GM21381 (cell line): Measurements from ENCODE around the gene PLXNA4.
"Not testable (repeated sequence)": the region's sequence is repeated elsewhere in the genome, so short reads cannot be mapped to it uniquely, and the experiment has no call there.

Experiments used
- ATAC-seq: cut with Tn5 transposase; IDR thresholded peaks from one replicate; pipeline ENCODE4 v1.9.1; 2021; ENCODE audit warnings: mild to moderate bottlenecking, moderate library complexity; ENCODE audit not compliant: unreplicated experiment

Gene PLXNA4, protein sequence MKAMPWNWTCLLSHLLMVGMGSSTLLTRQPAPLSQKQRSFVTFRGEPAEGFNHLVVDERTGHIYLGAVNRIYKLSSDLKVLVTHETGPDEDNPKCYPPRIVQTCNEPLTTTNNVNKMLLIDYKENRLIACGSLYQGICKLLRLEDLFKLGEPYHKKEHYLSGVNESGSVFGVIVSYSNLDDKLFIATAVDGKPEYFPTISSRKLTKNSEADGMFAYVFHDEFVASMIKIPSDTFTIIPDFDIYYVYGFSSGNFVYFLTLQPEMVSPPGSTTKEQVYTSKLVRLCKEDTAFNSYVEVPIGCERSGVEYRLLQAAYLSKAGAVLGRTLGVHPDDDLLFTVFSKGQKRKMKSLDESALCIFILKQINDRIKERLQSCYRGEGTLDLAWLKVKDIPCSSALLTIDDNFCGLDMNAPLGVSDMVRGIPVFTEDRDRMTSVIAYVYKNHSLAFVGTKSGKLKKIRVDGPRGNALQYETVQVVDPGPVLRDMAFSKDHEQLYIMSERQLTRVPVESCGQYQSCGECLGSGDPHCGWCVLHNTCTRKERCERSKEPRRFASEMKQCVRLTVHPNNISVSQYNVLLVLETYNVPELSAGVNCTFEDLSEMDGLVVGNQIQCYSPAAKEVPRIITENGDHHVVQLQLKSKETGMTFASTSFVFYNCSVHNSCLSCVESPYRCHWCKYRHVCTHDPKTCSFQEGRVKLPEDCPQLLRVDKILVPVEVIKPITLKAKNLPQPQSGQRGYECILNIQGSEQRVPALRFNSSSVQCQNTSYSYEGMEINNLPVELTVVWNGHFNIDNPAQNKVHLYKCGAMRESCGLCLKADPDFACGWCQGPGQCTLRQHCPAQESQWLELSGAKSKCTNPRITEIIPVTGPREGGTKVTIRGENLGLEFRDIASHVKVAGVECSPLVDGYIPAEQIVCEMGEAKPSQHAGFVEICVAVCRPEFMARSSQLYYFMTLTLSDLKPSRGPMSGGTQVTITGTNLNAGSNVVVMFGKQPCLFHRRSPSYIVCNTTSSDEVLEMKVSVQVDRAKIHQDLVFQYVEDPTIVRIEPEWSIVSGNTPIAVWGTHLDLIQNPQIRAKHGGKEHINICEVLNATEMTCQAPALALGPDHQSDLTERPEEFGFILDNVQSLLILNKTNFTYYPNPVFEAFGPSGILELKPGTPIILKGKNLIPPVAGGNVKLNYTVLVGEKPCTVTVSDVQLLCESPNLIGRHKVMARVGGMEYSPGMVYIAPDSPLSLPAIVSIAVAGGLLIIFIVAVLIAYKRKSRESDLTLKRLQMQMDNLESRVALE (N-terminal part only)

DNA sequence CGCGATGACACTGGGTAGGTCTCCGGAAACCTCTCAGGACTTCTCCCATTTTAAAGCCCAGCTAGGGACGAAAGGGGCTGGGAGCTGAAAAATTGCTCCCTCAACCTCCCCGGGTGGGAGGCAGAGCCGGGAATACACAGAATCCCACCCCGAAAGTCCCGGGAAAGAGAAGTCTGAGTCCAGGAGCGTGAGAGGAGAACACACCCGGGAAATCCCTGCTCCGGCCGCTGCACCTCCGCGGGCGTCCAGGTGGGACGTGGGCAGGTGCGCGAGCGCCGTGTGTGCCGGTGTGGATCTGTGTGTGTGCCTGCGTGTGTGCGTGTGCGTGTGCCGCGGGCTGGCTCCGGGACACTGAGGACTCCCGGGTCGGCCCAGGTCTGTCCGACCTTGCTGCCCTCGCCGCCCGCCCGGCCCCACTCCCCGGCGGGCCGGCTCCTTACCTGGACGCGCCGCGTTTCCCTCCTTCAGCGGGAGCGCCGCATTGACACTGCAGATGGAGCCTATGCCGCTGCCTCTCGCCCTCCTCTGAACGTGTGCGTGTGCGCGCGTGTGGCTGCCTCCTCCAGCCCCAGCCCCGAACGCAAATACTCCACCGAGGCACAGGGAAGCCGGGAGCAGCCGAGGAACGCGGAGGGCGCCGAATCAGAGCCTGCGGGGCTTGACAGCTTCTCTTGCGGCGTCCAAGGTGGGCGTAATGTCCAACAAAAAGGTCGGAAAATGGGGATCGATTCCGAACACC lies at the start of gene PLXNA4:
Gene PLXNA4, minus strand, starts transcription at position 489 of the 739 bp plus-strand sequence. CDS start 67,777 bp downstream, outside the sequence.
- no peak for ATAC-seq

- ATAC-seq, result no peak
Measured at GRCh38 chr7:132625651-132626050, 49.4 kb upstream of the PLXNA4 start.

- ATAC-seq, result no peak
Measured at GRCh38 chr7:132622081-132622480, 45.8 kb upstream of the PLXNA4 start.

GRCh38 chr7:132619967-132620366 lies 43.7 kb upstream of the PLXNA4 start:
- no peak for ATAC-seq

GRCh38 chr7:132618956-132619305 lies 42.7 kb upstream of the PLXNA4 start:
- ATAC-seq, result no peak

GRCh38 chr7:132618271-132618955 lies 42.1 kb upstream of the PLXNA4 start:
- no peak for ATAC-seq

DNA sequence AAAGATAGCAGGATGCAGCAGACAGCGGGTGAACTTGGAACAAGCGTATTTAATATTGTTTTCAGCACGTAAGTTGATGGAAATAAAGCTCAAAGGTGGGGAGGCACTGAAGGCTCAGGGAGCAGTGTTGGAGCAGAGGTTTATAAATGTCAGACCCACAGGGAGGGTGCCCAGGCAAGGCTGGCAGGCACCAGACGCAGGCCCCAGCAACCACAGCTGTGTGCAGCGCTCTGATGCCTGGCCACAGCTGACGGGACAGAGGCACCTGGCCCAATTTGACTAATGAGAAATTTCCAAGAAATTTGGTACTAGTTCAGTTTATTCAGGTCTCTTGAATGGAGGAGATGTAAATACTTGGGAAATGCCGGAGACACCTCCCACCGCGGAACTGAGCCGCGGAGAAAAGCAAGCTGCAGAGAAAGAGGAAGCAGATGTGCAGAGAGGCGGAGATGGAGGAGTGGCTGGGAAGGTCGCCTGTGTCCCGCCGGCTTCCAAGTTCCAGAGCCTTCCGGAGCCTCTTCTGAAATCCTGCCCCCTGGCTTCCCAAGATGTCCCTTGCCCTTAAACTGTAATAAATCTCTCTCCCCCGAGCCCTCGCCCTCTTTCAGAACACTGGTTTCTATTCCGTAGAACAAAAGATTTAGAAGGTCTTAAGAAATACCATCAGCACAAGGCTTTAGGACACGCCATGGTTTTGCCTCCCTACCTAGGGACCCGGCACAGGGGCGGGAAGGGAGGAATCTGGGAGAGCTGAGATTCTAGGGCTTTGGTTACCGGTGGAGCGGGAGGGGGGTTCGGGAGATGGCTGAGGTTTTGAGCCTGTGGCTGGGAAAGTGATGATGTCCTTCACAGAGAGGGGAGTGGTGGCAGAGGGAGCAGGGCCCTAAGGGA lies 38.4 kb upstream of the PLXNA4 start:
- ATAC-seq, result no peak

GRCh38 chr7:132613737-132614136 lies 37.5 kb upstream of the PLXNA4 start:
- no peak for ATAC-seq

GRCh38 chr7:132610995-132611394 lies 34.7 kb upstream of the PLXNA4 start:
- ATAC-seq, result no peak

DNA sequence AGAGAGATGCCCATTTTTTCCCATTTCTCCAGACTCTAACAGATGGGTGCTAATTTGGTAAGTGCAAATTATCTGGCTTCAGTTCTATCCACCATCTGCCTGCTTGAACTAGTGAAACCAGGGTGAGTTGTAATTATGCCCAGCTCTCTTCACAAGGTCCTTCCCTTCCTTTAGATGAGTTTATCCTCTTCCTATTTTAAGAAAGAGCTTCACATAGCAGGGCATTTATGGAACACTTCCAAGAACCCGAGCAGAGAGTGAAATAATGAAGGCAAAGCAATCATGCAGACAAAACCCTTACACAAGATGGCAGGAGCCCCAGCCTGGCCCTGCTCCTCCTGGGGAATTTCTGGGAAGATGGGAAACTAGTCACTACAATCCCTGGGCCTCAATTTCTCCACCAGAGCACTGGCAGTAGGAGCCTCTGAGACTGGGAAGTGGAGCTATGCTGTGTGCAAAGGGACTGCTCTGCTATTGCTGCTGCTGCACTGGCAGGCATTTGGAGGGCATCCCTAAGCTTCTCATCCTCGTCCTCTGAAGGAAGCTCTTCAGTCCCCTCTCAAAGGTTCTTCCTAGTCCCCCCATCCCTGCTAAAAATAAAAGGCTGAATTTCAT lies 33.7 kb upstream of the PLXNA4 start:
- ATAC-seq, result no peak

GRCh38 chr7:132609222-132609621 lies 33.0 kb upstream of the PLXNA4 start:
- no peak for ATAC-seq

GRCh38 chr7:132608523-132608922 lies 32.3 kb upstream of the PLXNA4 start:
- ATAC-seq, result no peak

GRCh38 chr7:132607656-132608055 lies 31.4 kb upstream of the PLXNA4 start:
- no peak for ATAC-seq

- ATAC-seq, result no peak
Measured at GRCh38 chr7:132604121-132604520, 27.9 kb upstream of the PLXNA4 start.

DNA sequence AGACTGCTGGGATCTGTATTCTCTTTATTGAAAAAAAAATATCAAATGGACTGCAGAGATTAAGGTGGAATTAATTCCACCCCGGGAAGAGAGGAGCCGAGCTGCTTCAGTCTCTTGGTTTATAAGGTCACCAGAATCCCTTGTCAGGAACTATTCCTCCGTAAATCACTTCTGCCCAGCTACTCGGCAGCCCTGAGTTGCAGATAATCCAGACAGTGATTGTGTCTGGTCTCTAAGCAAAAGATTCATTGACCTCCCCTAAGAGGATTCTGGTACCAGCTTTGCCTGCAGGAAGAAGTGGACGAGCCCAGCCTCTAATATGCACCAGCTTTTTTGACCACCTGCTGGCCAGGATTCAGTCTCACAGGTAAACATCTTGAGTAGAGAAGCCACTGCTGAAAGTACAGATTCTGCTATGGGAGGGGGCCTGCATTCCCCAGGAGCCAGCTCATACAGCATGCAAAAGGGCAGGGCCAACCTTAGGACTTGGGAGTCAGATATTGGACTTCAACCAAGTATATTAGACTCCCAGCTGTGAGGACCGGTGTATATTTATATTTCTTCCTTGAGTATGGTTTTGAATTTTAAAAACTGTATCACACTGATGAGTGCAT lies 27.1 kb upstream of the PLXNA4 start:
- no peak for ATAC-seq

DNA sequence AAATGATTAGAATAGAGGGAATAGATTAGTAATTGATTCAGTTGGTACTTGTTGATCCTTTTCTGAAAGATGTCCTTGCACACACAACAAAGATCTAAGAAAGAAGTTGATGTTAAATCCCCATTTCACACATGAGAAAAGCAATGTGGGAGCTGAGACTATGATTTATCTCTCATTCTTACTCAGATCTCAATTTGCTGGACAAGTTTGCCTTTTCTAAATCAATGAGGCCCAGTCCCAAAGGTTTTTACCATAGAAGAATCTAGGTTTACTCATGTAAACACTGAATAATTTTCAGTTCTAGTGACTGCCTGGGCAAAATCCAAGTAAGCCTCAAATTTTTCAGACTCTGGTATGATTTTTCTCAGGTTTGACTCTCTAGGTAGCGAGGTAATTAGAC lies 25.5 kb upstream of the PLXNA4 start:
- ATAC-seq, result no peak

GRCh38 chr7:132596588-132596987 lies 20.3 kb upstream of the PLXNA4 start:
- ATAC-seq, result no peak

GRCh38 chr7:132594741-132595140 lies 18.5 kb upstream of the PLXNA4 start:
- not testable (repeated sequence) for ATAC-seq
